A549 treated with AZD9567 at 1 μM for 4 hours (cell line): ENCODE data around the gene MAST4. TPM values are rescaled to one million over a fixed set of nuclear protein-coding genes. Genes with fewer than 3 reads are reported as not detected.

ENCODE experiments used
- total RNA-seq: library from RNA; stranded (reverse); fragments of 200-300 nt; extraction: Qiagen RNA extraction; gene quantifications from 5 replicates; pipeline ENCODE4 v1.2.3, GENCODE V29; 2022; ENCODE audit not compliant: insufficient read depth

MAST4 gene
- 0.34 to 1.6 TPM (median 1.0 TPM) in 5 replicates for total RNA-seq

DNA sequence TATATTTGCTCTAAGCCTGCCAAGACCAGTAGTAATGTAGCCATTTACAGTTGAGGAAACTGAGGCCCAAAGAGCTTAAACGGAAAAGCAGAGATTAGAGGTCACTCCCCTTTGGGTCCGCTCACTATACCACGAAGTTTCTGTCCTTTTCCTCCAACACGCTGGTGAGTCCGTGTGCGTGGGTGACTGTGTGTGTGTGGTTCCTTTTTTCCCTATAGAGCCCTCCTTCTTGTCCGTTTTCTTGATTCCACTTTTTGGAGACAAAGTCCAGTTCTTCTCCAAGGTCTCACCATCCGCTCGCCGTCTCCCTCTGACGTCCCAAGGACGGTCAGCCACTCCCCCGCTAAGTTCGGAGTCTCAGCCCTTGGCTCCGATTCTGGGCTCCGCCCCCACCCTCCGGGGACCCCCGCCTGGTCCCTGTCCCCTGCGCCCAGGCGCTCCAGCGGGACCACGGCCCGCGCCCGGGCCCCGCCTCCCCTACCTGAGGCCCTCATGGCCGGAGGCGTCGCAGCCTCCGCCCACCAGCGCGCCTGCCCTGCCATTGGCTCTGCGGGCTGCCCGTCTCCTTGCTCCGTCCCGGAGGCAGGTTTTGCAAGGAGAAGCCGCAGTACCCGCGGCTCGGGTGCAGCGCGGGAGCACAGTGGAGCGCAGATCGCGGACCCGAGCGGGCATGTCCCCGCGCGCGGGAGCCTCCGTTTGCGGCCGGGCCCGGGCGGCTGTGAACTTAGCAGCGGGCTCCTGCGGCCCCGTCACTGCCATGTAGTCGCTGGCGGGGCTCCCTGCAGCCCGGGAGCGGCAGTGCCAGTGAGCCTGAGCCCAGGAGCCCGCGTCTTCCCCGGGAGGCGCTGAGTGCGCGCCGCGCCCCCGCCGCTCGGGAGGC, at the start of gene MAST4:
MAST4 (plus strand) TSS at position 638 of the 880 bp plus-strand sequence. CDS start 263 bp downstream, outside the sequence.

DNA sequence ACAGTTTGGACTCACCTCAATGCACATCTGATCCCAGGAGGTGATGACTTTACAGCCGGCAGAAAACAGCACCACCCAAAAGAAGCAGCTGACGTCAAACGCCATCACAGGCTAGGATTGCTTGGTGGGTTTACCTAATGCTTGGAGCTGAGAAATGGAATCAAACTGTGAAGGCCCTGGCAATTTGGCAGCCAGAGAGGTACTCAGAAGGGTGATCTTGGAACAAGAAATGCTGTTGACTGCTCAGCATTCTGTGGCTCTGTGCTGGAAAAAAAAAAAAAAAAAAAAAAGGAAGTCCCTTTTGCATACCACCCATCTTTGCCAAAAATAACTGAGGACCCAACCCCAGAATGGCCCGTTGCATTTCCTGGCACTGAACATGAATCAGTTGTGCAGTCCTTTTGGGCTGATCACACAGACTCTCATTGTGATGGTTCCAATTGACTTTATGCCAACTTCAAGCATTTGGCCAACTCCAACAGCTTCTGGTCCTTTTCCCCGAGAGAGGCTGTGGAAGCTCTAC, 600.4 kb downstream of the MAST4 start, which contains the start of gene CD180:
CD180 (minus strand) TSS at position 263 of the 523 bp plus-strand sequence; CDS start at position 105, 158 bp downstream.

